Measurements from ENCODE around the gene MRPL2.

Gene MRPL2

GRCh38 chr6:43016176-43016942 lies 42.9 kb downstream of the MRPL2 start:
- peak overlapping the region; percentile 88 to 100 (median 95) for H3K4me2 ChIP-seq

GRCh38 chr6:43014434-43014909 lies 44.8 kb downstream of the MRPL2 start:
- TF ChIP-seq Cebpa-rat (IDR thresholded peaks at IDR 0.05), result no peak
- peaks cover 55 to 62% (median 60%) of the 10 kb centered on the region in 11 experiments for H3K36me3 ChIP-seq
- no peaks in the 10 kb centered on the region for H3K27me3 ChIP-seq
- H4K20me1 ChIP-seq, result peaks cover 8 to 64% (median 37%) of the 10 kb centered on the region in 11 experiments; a peak in 18 of 22 replicates
- peak overlapping the region; percentile 88 to 100 (median 95) for H3K4me2 ChIP-seq
- H3K4me1 ChIP-seq, result peaks cover 45 to 63% (median 54%) of the 10 kb centered on the region in 10 experiments
- H3K27ac ChIP-seq, result peak overlapping the region; percentile 16 to 81 (median 71); a peak in 21 of 22 replicates
- peak overlapping the region; percentile 73 to 89 (median 83) for H3K4me3 ChIP-seq
- peak overlapping the region; percentile 74 to 86 (median 82) for H3K9ac ChIP-seq
- no peaks in the 10 kb centered on the region for H3K9me3 ChIP-seq (replicated peaks in 1 of 11)

More at GRCh38 chr6:43016176-43016942, 42.9 kb downstream of the MRPL2 start:
- no peak for TF ChIP-seq Cebpa-rat (IDR thresholded peaks at IDR 0.05)
- Histone ChIP-seq H3K4me1 (peaks cover 54 to 75% (median 62%) of the 10 kb centered on the region in 10 experiments), H3K27me3 (no peaks in the 10 kb centered on the region), H3K4me3 (peak overlapping the region in 6 of 10 experiments; percentile 8 to 89 (median 50); a peak in 3 of 20 replicates), H3K36me3 (peaks cover 49 to 59% (median 55%) of the 10 kb centered on the region in 11 experiments), H3K9me3 (replicated peaks in 1 of 11) (no peaks in the 10 kb centered on the region), H3K9ac (peak overlapping the region in 10 of 11 experiments; percentile 16 to 71 (median 51); a peak in 18 of 22 replicates), H4K20me1 (peaks cover 6 to 45% (median 33%) of the 10 kb centered on the region in 11 experiments; a peak in 18 of 22 replicates), H3K27ac (peak overlapping the region in 10 of 11 experiments; percentile 3 to 56 (median 36); a peak in 15 of 22 replicates)

GRCh38 chr6:43013843-43014433 lies 45.3 kb downstream of the MRPL2 start, which contains the start of the genes KLHDC3 and MEA1:
TSS of gene KLHDC3 (plus strand) at chr6:43014249. CDS start at chr6:43017193, 2,944 bp downstream.
TSS of gene MEA1 (minus strand) at chr6:43013946. CDS start at chr6:43013813, 133 bp downstream.
- Histone ChIP-seq H3K4me3 (peak within 1 kb of the TSS; percentile 73 to 89 (median 83)), H3K27ac (peak within 1 kb of the TSS; percentile 55 to 82 (median 76); a peak in 21 of 22 replicates)

GRCh38 chr6:43013097-43013842 lies 46.0 kb downstream of the MRPL2 start:
- Histone ChIP-seq H3K9ac (peak overlapping the region; percentile 77 to 90 (median 84)), H3K9me3 (replicated peaks in 1 of 11) (no peaks in the 10 kb centered on the region), H3K27me3 (no peaks in the 10 kb centered on the region), H3K4me2 (peak overlapping the region; percentile 83 to 100 (median 95)), H3K4me3 (peak overlapping the region; percentile 73 to 89 (median 83)), H3K36me3 (peaks cover 55 to 62% (median 60%) of the 10 kb centered on the region in 11 experiments), H3K27ac (peak overlapping the region; percentile 46 to 82 (median 73); a peak in 21 of 22 replicates), H4K20me1 (peaks cover 8 to 73% (median 31%) of the 10 kb centered on the region in 11 experiments; a peak in 18 of 22 replicates), H3K4me1 (peaks cover 45 to 60% (median 54%) of the 10 kb centered on the region in 10 experiments)
- TF ChIP-seq Cebpa-rat (IDR thresholded peaks at IDR 0.05), result no peak

More at GRCh38 chr6:43013843-43014433, 45.3 kb downstream of the MRPL2 start, which contains the start of the genes KLHDC3 and MEA1:
- Histone ChIP-seq H3K9ac (peak within 1 kb of the TSS; percentile 77 to 90 (median 84)), H3K4me2 (peak within 1 kb of the TSS; percentile 95 to 100 (median 97)), H3K4me1 (peaks cover 45 to 63% (median 54%) of the 10 kb centered on the region in 10 experiments), H3K9me3 (replicated peaks in 1 of 11) (no peaks in the 10 kb centered on the region), H3K27me3 (no peaks in the 10 kb centered on the region), H3K36me3 (peaks cover 55 to 62% (median 60%) of the 10 kb centered on the region in 11 experiments), H4K20me1 (peaks cover 8 to 66% (median 37%) of the 10 kb centered on the region in 11 experiments; a peak in 18 of 22 replicates)
- no peak for TF ChIP-seq Cebpa-rat (IDR thresholded peaks at IDR 0.05)

- peak overlapping the region in 8 of 11 experiments; percentile 29 to 82 (median 70); a peak in 12 of 22 replicates for H3K27ac ChIP-seq
- H4K20me1 ChIP-seq, result peaks cover 8 to 76% (median 29%) of the 10 kb centered on the region in 11 experiments; a peak in 18 of 22 replicates
- no peaks in the 10 kb centered on the region for H3K9me3 ChIP-seq (replicated peaks in 1 of 11)
- peaks cover 55 to 62% (median 60%) of the 10 kb centered on the region in 11 experiments for H3K36me3 ChIP-seq
- H3K4me3 ChIP-seq, result peak overlapping the region; percentile 73 to 89 (median 83); a peak in 19 of 20 replicates
- H3K9ac ChIP-seq, result peak overlapping the region; percentile 77 to 90 (median 84)
- TF ChIP-seq Cebpa-rat (IDR thresholded peaks at IDR 0.05), result no peak
- H3K27me3 ChIP-seq, result no peaks in the 10 kb centered on the region
- peak overlapping the region; percentile 83 to 100 (median 95) for H3K4me2 ChIP-seq
- peaks cover 45 to 54% (median 49%) of the 10 kb centered on the region in 10 experiments for H3K4me1 ChIP-seq
Measured at GRCh38 chr6:43012364-43012763, 46.9 kb downstream of the MRPL2 start.

GRCh38 chr6:43011207-43011606 lies 48.0 kb downstream of the MRPL2 start:
- Histone ChIP-seq H3K4me1 (peaks cover 34 to 42% (median 37%) of the 10 kb centered on the region in 10 experiments), H3K4me3 (no peak overlapping the region), H3K9ac (peak overlapping the region in 9 of 11 experiments; percentile 51 to 90 (median 85); a peak in 14 of 22 replicates), H3K4me2 (peak overlapping the region in 4 of 11 experiments; percentile 10 to 97 (median 94); a peak in 5 of 22 replicates), H3K27ac (no peak overlapping the region), H3K36me3 (peaks cover 61 to 67% (median 63%) of the 10 kb centered on the region in 11 experiments), H4K20me1 (peaks cover 4 to 74% (median 18%) of the 10 kb centered on the region in 11 experiments; a peak in 13 of 22 replicates), H3K9me3 (replicated peaks in 1 of 11) (no peaks in the 10 kb centered on the region), H3K27me3 (no peaks in the 10 kb centered on the region)
- no peak for TF ChIP-seq Cebpa-rat (IDR thresholded peaks at IDR 0.05)

GRCh38 chr6:43009124-43009523 lies 50.1 kb downstream of the MRPL2 start:
- Histone ChIP-seq H3K9ac (peak overlapping the region in 4 of 11 experiments; percentile 25 to 34 (median 30); a peak in 3 of 22 replicates), H3K4me1 (peaks cover 16 to 25% (median 21%) of the 10 kb centered on the region in 10 experiments), H3K27me3 (no peaks in the 10 kb centered on the region), H3K9me3 (replicated peaks in 1 of 11) (no peaks in the 10 kb centered on the region), H4K20me1 (peaks cover 0 to 66% (median 9%) of the 10 kb centered on the region in 11 experiments; a peak in 10 of 22 replicates), H3K36me3 (peaks cover 68 to 86% (median 77%) of the 10 kb centered on the region in 11 experiments), H3K4me2 (no peak overlapping the region), H3K4me3 (no peak overlapping the region), H3K27ac (no peak overlapping the region)
- no peak for TF ChIP-seq Cebpa-rat (IDR thresholded peaks at IDR 0.05)

All from BLaER1 treated with 17β-estradiol and CSF1 and Interleukin-3, amounts not matched to agents 10 nM and 100 nM (cell line).